BE2C (cell line): ENCODE results near the gene SLC27A1.
"Not testable (repeated sequence)": the region's sequence is repeated elsewhere in the genome, so short reads cannot be mapped to it uniquely, and the experiment has no call there.

Source experiments
- DNase-seq: peaks from one replicate; pipeline ENCODE4 v3.0.0-alpha.2; 2020
- H3K27me3 ChIP-seq: fragments of 250-450 bp; sonication (Bioruptor Pico); 2 replicates; pipeline ENCODE4 v1.5.1; 2020; ENCODE audit warnings: mild to moderate bottlenecking
- H3K36me3 ChIP-seq: fragments of 250-450 bp; sonication (Bioruptor Pico); 2 replicates; pipeline ENCODE4 v1.5.1; 2020; ENCODE audit warnings: mild to moderate bottlenecking
- H3K4me1 ChIP-seq: fragments of 250-450 bp; sonication (Bioruptor Pico); 2 replicates; pipeline ENCODE4 v1.5.1; 2020
- H3K4me3 ChIP-seq: 2 replicates; pipeline ENCODE4 v1.5.1; 2011; ENCODE audit warnings: low read depth, low read length
- H3K9me3 ChIP-seq: fragments of 250-450 bp; sonication (Bioruptor Pico); 2 replicates; pipeline ENCODE4 v1.5.1; 2020
- TF ChIP-seq, protein P1 (sequence below): IDR thresholded peaks from 2 replicates; pipeline ENCODE4 v1.5.1; 2012; ENCODE audit warnings: mild to moderate bottlenecking, low read depth, low read length

Gene SLC27A1

DNA sequence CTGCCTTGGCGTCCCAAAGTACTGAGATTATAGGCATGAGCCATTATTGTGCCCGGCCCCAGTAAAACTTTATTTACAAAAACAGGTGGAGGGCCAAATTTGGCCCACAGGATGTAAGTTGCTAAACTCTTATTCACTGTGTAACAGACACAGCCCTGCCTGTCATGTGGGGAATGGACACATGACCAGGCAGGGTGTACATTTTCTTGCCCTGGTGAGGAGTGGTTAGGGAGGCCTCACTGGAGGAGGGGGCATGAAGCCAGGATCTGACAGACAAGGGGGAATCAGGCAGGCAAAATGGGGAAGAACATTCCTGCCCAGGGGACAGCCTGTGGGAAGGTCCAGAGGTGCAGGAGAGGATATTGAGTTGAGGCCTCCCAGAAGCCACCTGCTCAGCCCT lies 33.7 kb downstream of the SLC27A1 start:
- H3K27me3 ChIP-seq: no peaks in the 10 kb centered on the region
- no peaks in the 10 kb centered on the region for H3K36me3 ChIP-seq
- H3K9me3 ChIP-seq: no peaks in the 10 kb centered on the region
- H3K4me3 ChIP-seq: no peak overlapping the region
- TF ChIP-seq, protein P1, sequence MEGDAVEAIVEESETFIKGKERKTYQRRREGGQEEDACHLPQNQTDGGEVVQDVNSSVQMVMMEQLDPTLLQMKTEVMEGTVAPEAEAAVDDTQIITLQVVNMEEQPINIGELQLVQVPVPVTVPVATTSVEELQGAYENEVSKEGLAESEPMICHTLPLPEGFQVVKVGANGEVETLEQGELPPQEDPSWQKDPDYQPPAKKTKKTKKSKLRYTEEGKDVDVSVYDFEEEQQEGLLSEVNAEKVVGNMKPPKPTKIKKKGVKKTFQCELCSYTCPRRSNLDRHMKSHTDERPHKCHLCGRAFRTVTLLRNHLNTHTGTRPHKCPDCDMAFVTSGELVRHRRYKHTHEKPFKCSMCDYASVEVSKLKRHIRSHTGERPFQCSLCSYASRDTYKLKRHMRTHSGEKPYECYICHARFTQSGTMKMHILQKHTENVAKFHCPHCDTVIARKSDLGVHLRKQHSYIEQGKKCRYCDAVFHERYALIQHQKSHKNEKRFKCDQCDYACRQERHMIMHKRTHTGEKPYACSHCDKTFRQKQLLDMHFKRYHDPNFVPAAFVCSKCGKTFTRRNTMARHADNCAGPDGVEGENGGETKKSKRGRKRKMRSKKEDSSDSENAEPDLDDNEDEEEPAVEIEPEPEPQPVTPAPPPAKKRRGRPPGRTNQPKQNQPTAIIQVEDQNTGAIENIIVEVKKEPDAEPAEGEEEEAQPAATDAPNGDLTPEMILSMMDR: no peak
- no peak for DNase-seq
- H3K4me1 ChIP-seq: no peaks in the 10 kb centered on the region

DNA sequence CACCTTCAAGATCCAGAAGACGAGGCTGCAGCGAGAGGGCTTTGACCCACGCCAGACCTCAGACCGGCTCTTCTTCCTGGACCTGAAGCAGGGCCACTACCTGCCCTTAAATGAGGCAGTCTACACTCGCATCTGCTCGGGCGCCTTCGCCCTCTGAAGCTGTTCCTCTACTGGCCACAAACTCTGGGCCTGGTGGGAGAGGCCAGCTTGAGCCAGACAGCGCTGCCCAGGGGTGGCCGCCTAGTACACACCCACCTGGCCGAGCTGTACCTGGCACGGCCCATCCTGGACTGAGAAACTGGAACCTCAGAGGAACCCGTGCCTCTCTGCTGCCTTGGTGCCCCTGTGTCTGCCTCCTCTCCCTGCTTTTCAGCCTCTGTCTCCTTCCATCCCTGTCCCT lies 34.1 kb downstream of the SLC27A1 start:
- DNase-seq: no peak
- H3K9me3 ChIP-seq: no peaks in the 10 kb centered on the region
- no peak overlapping the region for H3K4me3 ChIP-seq
- no peaks in the 10 kb centered on the region for H3K36me3 ChIP-seq
- H3K4me1 ChIP-seq: no peaks in the 10 kb centered on the region
- no peaks in the 10 kb centered on the region for H3K27me3 ChIP-seq
- TF ChIP-seq, protein P1: no peak

DNA sequence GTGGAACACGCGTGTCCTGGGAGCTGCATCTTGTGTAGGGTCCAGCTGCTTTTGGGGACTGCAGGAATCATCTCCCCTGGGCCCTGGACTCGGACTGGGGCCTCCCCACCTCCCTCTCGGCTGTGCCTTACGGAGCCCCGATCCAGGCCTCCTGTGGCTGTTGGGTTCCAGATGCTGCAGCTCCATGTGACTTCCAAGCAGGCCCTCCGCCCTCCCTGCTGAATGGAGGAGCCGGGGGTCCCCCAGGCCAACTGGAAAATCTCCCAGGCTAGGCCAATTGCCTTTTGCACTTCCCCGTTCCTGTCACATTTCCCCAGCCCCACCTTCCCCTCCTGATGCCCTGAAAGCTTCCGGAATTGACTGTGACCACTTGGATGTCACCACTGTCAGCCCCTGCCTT lies 34.9 kb downstream of the SLC27A1 start:
- no peak for DNase-seq
- TF ChIP-seq, protein P1: no peak
- no peaks in the 10 kb centered on the region for H3K36me3 ChIP-seq
- H3K9me3 ChIP-seq: no peaks in the 10 kb centered on the region
- no peaks in the 10 kb centered on the region for H3K4me1 ChIP-seq
- no peak overlapping the region for H3K4me3 ChIP-seq
- no peaks in the 10 kb centered on the region for H3K27me3 ChIP-seq

DNA sequence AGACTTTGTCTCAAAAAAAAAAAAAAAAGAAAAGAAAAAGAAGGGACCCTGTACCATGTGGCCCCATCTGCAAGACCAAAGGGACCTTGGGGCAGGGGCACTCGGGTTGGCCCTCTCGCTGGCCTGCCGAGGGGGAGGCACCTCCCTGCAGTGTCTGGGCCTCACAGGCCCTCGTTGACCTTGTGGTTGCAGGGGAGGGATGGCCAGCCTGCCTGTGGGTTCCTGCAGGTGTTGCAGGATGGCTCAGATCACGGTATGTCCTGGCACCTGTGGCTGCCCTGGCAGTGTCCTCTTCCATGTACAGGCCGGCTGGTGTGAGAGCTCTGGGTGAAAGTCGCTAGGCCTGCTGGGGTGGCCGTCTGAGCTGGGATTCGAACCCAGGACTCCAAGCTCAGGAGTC lies 36.4 kb downstream of the SLC27A1 start:
- TF ChIP-seq, protein P1: no peak
- no peaks in the 10 kb centered on the region for H3K36me3 ChIP-seq
- DNase-seq: no peak

DNA sequence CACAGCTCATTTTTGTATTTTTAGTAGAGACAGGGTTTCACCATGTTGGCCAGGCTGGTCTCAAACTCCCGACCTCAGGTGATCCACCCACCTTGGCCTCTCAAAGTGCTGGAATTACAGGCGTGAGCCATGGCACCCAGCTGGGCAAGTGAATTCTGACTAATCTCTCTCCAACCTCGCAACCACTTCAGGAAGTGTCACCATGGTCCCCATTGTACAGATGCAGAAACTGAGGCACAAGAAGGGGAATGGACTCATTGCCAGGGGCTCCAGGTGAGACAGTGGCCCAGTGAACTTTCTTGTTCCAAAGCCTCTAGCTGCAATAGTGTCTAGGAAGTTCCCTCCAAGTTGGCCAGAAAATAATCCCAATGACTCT lies 38.2 kb downstream of the SLC27A1 start:
- H3K9me3 ChIP-seq, H3K36me3 ChIP-seq, DNase-seq, H3K4me1 ChIP-seq, H3K4me3 ChIP-seq, H3K27me3 ChIP-seq: not testable (repeated sequence)

More for the DNA sequence above, 36.4 kb downstream of the SLC27A1 start:
- H3K4me3 ChIP-seq: no peak overlapping the region
- no peaks in the 10 kb centered on the region for H3K4me1 ChIP-seq
- no peaks in the 10 kb centered on the region for H3K9me3 ChIP-seq
- H3K27me3 ChIP-seq: no peaks in the 10 kb centered on the region

DNA sequence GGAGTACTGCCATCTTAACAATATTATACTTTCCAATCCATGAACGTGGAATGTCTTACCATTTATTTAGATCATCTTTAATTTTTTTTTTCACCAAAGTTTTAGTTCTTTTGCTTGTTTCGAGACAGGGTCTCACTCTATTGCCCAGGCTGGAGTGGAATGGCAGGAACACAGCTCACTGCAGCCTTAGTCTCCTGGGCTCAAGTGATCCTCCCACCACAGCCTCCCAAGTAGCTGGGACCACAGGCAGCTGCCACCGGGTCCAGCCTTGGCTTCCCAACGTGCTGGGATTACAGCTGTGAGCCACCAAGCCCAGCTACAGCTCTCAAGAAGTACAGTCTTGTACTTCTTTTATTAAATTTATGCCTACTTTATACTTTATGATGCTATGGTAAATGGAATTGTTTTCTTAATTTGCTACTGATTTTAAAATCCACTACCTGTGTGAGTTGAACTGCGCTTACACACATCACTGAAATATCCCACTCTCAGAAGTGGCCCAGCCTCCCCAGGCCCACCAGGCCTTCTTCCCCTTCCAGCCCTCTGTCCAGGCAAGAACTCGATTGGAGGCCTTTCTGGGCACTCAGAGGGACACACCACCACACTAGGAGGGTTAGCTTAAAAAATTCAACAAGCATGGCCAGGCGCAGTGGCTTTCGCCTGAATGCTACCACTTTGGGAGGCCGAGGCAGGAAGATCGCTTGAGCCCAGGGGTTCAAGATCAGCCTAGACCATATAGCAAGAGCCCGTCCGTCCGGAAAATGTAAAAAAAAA lies 40.1 kb downstream of the SLC27A1 start:
- TF ChIP-seq, protein P1: no peak
- no peaks in the 10 kb centered on the region for H3K36me3 ChIP-seq
- no peaks in the 10 kb centered on the region for H3K9me3 ChIP-seq
- H3K27me3 ChIP-seq: no peaks in the 10 kb centered on the region
- peak overlapping the region; percentile 81 for H3K4me3 ChIP-seq
- DNase-seq: no peak
- no peaks in the 10 kb centered on the region for H3K4me1 ChIP-seq
